ENCODE measurements around the gene UBE2H. TPM values are rescaled to one million over a fixed set of nuclear protein-coding genes. Genes with fewer than 3 reads are reported as not detected.
"Not testable (repeated sequence)": the region's sequence is repeated elsewhere in the genome, so short reads cannot be mapped to it uniquely, and the experiment has no call there.

UBE2H gene
- polyA plus RNA-seq, 5 donors: 64.4 to 89.4 (median 85.2) TPM

DNA sequence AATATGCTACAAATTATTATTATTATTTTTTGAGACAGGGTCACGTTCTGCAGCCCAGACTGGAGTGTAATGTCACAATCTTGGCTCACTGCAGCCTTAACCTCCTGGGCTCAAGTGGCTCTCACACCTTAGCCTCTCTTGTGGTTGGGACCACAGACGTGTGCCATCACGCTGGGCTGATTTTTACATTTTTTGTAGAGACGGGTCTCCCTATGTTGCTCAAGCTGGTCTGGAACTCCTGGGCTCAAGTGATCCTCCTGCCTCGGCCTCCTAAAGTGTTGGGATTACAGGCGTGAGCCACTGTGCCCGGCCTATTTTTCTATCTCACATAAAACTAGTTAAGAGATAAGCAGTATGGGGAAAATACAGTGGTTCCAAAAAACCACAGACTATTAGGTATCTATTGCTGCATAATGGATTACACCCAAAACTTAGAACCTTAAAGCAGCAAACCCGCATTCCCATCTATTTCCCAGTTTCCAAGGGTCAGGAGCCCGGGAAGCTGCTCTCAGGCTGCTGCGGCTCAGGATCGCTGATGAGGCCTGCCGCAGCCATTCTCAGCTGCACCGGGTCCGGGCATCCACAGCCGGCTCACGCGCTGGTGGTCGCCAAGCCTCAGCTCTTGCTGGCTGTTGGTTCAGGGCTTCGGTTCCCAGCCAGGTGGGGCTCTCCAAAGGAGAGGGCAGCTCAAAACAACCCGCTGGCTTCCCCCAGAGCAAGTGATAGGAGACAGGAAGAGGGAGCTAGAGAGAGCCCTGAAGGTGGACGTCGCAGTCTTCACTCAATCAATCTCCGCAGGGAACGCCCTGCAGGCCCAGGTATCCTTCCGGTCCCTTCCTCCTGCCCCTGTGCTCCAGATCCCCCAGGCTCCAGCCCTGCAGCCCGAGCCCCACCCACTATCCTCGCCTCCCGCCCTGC, 128.2 kb downstream of the UBE2H start:
- no peak for DNase-seq

DNA sequence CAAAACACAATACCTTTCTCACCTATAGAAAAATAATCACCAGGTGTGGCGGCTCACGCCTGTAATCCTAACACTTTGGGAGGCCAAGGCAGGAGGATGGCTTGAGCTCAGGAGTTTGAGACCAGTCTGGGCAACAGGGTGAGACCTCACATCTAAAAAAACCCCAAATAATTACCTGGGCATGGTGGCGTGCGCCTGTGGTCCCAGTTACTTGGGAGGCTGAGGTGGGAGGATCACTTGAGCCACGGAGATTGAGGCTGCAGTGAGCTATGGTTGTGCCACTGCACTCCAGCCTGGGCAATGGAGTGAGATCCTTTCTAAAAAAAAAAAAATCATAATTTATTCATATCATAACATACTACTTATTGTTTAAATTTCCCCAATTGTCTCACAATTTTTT, 129.6 kb downstream of the UBE2H start:
- not testable (repeated sequence) for DNase-seq

DNA sequence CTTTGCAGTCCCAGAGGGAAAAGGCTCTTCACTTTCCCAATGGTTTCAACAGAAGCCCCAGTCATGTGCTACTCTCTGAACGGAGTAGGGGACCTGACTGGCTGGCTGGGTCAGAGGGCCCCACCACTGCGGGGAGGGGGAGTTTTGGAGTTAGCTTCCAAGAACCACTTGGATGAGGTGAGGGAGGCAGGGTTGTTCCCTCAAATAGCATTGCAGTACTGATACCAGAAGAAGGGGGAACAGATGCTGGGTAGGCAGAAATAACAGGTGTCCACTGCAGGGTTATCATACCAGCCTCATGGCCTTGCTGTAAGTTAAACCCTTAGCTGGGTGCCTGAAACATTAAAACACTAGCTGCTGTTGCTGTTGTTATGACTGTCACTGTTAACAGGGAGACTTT, 131.3 kb downstream of the UBE2H start:
- no peak for DNase-seq

DNA sequence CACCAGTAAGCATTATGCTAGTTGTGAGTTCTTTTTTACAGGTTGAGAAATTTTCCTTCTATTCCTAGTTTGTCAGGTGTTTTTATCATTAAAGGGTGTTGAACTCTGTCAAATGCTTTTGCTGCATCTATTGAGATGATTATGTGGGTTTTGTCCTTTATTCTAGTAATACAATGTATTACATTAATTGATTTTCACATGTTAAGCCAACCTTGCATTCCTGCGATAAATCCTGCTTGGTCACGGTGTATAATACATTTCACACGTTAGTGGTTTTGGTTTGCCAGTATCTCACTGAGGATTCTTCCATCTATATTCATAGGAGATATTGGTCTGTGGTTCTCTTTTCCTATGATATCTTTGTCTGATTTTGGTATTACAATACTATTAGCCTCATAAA, 136.0 kb downstream of the UBE2H start:
- no peak for DNase-seq

DNA sequence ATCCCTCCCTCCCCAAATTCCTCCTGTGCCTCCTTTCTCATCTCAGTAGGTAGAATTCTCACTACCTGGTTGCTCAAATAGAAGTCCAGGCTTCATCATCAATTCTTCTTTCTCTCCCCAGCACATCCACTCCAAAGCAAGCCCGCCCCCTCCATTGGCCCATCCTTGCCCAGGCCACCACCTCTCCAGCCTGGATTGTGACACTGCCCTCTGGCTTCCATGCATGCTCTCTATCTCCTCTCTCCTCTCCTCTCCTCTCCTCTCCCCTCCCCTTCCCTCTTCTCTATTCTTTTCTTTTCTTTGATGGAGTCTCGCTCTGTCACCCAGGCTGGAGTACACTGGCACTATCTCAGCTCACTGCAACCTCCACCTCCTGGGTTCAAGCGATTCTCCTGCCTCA, 144.9 kb downstream of the UBE2H start:
- DNase-seq: no peak

DNA sequence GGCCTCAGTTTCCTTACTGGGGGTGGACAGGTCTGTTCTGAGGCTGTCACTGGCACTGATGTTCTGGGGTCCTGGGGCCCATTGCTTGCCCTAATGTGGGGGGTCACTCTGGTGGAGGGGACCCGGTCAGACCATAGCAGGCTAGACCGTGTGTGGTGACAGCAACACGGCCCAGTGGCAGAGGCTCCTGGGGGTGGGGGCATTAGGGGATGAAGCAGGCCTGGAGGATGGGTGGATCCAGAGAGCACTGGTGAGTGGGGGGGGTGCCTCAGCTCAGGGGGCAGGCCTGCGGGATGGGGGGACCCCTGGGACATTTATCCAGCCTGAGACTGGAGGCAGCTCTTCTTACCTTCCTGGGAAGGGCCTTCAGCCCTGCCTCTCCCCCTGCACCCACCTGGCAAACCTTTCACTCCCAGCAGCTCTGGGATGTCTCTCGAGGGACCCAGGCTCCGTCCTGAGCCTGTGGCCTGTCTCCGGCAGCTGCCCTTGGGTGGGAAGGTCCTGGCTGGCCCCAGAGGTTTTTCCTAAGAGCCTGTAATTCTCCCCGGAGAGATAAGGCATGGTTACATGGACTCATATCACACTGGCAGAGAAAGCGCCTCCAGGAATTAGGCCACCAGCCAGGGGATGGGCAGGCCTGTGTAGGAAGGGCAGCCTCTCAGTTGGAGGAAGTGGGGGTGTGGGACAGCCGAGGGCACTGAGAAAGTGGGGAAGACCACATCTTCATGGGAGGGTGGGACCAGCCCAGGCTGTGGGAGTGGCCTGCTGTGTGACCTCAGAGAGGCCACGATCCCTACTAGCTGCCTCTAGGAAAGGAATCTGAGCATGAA, 147.7 kb downstream of the UBE2H start:
- DNase-seq: no peak

DNA sequence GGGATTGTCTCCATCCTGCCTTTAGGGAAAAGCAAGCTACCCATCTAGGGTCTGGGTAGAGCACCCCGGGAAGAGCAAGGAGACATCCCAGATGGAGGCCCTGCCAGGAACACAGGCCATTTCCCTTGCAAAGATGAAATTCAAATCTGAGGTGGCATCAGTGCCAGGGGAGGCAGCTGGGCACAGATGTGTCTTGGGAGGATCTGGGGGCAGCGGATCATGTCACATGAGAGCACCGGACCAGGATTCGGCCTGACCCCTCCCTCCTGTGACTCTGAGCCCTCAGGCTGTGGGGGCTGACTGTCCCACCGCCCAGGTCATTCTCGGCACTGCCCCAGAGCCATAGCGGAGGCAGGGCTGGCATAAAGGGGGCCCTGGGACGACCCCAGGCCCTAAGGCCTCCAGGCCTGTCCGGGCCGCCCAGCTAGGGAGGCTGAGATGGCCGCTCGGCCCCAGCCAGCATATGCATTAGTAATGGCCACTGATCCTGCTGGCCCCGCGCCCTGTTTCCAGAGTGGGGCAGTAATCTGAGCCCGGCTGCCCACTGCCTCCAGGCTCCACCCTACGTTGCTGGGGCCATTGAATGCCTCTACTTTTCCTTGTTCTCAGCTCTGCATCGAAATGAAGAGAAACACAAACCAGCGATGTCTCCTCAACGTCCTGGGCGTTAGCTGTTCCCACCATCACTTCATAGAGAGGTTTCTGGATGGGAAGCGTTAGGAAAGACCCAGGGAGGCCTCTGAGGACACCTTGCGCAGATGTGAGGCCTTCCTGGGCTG, 148.5 kb downstream of the UBE2H start:
- no peak for DNase-seq

DNA sequence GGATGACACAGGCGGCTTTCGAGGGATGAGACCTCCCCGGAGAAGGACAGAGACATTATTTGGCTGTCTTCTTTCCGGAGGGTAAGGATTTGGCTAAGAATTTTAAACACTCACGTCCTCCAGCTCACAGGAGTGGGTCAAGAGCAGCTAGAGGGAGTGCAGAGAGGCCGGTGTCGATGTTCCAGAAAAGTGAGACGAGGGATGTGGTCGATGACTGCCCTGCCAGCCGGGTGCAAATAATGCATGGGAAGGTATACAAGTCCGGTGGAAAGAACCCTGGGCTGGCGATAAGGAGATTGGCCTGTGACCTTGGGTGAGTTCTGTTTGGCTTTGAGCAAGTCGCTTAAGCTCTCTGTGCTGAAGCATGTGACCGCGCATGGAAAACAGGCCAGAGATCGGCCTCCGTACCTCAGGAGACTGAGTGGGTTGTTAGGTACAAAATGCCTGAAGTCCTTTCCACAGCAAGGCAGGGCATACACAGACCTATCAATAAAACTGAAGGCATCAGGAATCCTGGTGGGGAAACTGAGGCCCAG, 149.1 kb downstream of the UBE2H start:
- DNase-seq: no peak

DNA sequence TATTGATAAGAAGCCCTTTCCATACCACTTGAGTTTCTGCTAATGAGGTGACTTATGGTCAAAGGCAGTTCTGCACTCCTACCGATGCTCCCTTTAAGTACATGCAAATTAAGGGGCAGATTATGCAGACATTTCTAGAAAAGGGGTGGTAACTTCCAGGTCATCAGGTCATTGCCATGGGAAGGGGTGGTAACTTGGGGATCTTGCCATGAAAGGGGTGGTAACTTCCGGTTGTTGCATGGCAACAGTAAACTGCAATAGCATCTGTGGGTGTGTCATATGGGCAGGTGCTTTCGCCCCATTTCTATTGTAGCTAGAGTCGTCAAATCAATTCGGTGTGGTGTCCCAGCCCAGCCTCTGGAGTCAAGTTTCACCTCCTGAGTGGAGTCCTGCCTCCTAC, 150.9 kb downstream of the UBE2H start:
- no peak for DNase-seq

DNA sequence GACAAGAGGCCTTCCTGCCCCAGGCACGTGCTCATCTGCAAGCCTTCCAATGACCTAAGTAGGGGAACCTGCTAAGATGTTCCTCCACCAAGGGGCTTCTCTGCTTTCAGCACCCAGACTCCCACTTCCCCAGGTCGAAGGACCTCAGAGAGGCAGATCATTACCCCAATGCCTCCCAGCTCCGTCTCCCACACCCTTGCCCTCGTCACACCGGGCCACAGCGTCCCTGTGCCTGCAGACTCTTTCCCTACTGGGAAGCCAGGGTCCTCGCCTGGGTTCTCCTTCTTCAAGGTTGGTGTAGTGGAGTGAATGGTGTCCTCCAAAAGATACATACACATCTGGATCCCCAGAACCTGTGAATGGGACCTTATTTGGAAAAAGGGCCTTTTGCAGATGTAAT, 151.9 kb downstream of the UBE2H start:
- DNase-seq: no peak

DNA sequence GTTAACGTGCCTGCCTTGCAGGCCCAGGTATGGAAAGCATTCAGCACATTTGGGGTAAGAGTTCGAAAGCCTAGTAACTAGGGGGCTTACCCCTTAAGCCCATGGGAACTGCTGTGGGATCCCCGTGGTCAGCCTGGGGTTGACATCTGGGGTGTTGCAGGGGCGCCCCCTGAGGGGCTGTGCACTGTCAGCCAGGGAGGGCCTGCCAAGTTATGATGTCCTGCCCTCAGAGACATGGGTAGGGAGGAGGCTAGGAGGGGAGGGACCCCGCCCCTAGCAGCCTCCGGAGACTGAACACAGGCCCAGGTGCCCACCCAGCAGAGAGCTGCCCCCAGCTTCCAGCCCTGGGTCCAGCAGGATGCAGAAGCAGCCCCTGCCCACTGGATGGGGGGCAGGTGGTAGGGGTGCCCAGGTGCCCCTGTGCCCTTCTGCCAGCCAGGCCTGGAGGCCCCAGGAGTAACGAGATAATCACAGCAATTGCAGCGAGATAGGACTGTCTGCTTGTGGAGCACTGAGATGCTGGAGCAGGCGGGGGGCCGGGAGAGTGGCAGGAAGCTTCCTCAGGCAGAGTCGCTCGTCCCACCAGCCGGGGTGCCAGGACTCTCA, 153.3 kb downstream of the UBE2H start:
- no peak for DNase-seq

DNA sequence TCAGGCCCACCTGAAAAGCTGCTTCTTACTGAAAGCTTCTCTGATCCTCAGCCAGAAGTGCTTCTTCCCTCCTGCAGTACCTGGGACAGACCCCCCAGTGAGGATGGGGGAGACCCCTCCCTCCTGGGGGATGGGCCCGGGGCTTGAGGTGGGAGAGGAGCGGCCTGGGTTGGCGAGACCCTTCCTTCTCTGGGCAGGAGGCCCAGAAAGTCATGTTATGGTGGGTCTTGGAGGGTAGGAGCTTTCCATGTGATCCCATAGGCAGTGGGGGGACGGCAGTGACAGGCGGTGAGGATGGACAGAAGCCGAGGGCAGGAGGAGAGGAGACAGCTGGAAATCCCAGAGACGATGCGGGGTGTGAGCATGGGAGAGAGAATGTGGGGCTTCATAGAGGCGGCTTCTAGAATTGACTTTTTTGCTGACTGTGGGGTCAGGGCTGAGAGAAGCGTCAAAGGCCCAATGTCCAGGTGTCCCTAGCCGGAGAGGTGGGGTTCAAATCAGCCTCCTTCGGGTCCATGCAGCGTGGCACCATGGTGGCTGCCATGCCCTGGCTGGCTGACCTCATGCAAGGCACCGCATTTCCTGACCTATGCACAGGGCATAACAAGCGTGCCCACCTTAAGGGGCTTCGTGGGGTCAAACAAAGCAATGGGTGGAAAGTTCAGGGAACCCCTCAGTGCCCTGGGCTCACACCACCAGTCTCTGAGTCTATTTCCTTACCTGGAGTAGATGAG, 154.0 kb downstream of the UBE2H start:
- no peak for DNase-seq

DNA sequence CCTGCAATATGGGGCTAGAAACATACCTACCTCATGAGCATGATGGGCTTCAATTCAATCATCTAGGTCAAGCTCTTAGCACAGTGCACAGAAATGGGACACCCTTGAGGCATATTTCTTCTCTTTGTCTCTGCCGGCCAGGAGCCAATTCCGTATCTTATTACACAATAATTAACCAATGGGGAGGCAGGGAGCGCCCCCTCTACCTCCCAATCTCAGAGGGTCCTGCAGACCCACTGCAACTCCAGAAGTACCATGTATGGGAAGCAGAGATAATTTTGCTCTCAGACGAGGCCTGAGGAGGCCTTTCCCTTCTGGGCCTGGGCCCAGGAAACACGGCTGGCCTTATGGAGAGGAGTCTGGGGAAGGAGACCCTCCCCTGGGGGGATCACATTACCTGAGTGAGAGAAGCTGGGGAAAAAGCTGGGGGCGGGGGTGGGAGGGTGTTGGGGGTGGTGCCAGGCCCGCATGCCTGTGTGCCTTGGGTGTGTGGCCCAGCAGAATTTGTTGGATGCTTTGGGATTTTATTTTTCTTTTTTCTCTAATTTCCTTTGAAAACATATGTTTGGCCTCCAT, 155.5 kb downstream of the UBE2H start:
- no peak for DNase-seq

DNA sequence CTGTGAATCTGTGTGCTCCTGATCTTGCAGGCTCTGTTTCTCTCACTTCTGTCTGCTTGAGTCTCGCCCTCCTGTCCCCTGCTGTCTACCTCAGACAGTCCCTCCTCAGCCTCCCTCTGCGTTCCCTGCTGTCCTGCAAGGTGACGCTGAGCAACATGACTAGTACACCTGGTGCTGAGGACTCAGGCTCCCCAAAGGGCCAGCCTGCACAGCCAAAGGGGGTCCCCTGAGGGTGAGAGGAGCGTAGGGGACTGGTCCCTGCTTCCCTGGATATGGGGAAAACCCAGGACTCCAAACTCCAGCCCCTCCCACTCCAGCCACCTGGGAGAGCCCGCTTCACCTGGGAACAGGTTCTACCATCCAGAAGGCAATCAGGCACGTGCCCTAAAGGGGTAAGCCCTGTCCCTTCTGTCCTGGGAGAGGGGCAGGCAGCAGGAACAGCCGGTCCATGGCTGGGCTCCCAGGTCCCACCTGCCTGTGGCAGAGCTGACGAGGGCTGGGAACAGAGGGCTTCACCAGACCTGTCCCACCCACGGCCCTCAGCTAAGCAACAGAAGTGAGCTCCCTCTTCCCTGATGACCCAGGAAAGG, 156.5 kb downstream of the UBE2H start:
- DNase-seq: no peak

DNA sequence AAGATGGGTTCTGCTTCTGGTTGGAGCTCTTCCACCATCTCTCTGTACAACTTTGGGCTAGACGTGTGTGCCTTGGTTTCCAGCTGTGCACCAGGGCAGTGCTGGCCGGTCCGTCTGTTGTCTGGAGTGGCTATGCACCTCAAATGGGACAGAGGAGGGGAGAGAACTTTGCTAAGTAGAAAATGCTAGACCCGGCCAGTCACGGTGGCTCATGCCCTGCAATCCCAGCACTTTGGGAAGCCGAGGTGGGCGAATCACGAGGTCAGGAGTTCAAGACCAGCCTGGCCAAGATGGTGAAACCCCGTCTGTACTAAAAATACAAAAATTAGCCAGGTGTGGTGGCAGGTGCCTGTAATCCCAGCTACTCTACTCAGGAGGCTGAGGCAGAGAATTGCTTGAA, 158.3 kb downstream of the UBE2H start:
- DNase-seq: not testable (repeated sequence)

DNA sequence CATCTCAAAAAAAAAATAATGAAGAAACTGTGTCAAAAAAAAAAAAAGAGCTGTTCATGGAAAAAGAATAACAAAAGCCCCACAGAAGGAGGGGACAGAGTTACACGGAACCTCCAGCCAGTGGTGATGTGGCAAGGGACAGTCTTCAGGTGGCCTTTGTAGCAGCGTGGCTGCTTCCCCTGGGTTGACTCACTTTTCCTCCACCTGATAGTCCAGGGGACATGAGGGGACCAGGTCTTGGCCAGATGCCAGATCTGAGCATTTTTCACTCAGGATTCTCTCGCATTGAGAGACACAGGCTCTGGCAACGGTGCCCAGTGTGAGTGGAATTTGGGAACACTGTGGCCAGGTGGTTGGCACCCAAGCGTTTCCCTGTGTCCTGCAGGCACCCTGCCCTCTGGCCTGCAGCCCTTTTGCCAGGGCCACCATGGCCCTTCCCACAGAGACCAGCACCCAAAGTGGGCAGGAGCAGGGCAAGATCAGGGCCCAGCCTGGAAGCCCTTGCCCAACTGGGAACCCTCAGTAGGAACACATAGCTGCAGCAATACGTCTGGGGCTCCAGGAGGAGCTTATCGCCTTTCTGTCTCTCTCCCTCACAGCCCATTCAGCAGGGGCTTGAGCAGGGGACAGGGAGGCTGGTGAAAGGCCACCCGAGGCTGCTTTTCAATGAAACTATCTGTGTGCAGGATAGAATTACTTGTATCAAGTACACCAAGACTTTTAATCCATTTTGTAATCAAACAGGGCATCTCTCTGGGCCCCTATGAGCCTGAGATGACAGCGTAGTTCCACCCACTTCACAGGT, 159.1 kb downstream of the UBE2H start:
- no peak for DNase-seq

DNA sequence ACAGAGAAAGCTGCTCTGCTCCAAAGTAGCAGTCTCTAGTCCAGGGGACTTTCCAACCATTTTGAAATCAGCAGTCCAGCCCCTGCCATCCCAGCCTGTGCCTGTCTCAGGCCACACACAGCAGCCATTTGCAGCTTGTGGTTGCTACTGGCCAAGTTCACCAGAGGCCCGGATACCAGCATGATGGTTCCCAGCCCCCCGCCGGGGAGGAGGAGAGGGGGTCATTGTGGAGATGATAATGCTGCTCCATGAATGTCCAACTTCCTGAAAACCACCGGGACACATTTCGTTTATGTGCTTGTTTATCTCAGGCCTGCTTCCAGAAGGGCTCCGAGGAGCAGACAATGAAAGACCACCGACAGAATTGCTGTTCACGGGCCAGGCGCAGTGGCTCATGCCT, 160.0 kb downstream of the UBE2H start:
- no peak for DNase-seq

DNA sequence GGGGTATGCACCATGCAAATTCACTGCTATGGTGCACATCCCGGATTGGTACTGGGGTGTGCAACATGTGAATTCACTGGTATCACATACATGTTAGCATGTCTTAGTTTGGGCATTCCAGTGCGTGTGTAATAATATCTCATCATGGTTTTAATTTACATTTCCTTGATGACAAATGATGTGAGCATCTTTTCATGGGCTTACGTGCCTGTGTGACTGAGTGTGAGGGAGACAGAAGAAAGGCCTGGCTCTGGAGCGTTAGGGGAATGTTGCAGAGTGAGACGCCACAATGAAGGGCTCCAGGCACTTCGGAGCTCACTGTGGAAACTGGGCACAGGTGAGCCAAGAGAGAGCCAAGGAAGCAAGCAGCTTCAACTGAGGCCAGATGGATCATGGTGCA, 162.6 kb downstream of the UBE2H start:
- DNase-seq: no peak

DNA sequence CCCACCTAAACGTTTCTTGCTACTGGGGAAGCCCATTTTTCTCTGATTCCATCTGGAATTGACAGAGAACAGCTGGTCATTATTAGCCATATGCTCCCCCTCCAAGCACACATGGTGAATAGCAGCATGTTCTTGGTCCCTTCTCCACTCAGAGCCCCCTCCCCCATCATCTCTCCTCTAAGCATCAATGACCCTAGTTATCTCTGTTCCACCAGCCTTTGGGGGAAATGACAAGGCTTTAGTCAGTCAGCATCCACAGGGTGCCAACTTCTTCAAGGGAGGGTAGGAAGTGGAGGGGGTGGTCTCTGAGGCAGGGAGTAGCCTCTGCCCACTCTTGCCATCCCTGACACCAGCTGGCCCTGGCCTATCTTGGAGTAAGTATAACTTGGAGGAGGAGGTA, 163.1 kb downstream of the UBE2H start:
- DNase-seq: no peak

Measured in right lung (tissue), 5 donors.